Myocyte (in vitro differentiated cells): Measurements from ENCODE around the gene SV2C. TPM values are rescaled to one million over a fixed set of nuclear protein-coding genes. Genes with fewer than 3 reads are reported as not detected.

Experiments
- DNase-seq: peaks from one replicate; pipeline ENCODE4 v3.0.0-alpha.2; 2012; ENCODE audit warnings: low read depth
- total RNA-seq: library from RNA; depleted of rRNA; stranded (reverse); fragments of >200 nt; gene quantifications from 2 replicates; pipeline ENCODE4 v1.2.3, GENCODE V29; 2014

The SV2C gene
- total RNA-seq, 1 donor from 2014 or later, result not detected

- DNase-seq, result no peak
Observed at GRCh38 chr5:76099286-76099702, 16.1 kb downstream of the SV2C start.

- no peak for DNase-seq
Observed at GRCh38 chr5:76099756-76100155, 16.6 kb downstream of the SV2C start.

- DNase-seq, result peak; percentile 24
Observed at GRCh38 chr5:76104027-76104426, 20.8 kb downstream of the SV2C start.

- DNase-seq, result no peak
Observed at GRCh38 chr5:76106149-76106548, 23.0 kb downstream of the SV2C start.

- DNase-seq, result no peak
Observed at GRCh38 chr5:76111477-76112174, 28.4 kb downstream of the SV2C start.

- no peak for DNase-seq
Observed at GRCh38 chr5:76113103-76113502, 29.9 kb downstream of the SV2C start.

GRCh38 chr5:76114179-76114851 is 31.1 kb downstream of the SV2C start:
- no peak for DNase-seq

GRCh38 chr5:76125346-76125745 is 42.2 kb downstream of the SV2C start:
- DNase-seq, result no peak

GRCh38 chr5:76125888-76126287 is 42.7 kb downstream of the SV2C start:
- DNase-seq, result no peak

- DNase-seq, result no peak
Observed at GRCh38 chr5:76134003-76134402, 50.8 kb downstream of the SV2C start.

- no peak for DNase-seq
Observed at GRCh38 chr5:76134646-76135045, 51.5 kb downstream of the SV2C start.

GRCh38 chr5:76137887-76138542 is 54.8 kb downstream of the SV2C start:
- no peak for DNase-seq

GRCh38 chr5:76143884-76144283 is 60.7 kb downstream of the SV2C start:
- DNase-seq, result no peak

- no peak for DNase-seq
Observed at GRCh38 chr5:76144513-76145274, 61.5 kb downstream of the SV2C start.

- no peak for DNase-seq
Observed at GRCh38 chr5:76145945-76146344, 62.8 kb downstream of the SV2C start.

- no peak for DNase-seq
Observed at GRCh38 chr5:76149636-76150035, 66.5 kb downstream of the SV2C start.

- DNase-seq, result no peak
Observed at GRCh38 chr5:76152161-76152560, 69.0 kb downstream of the SV2C start.

- no peak for DNase-seq
Observed at GRCh38 chr5:76152700-76153099, 69.5 kb downstream of the SV2C start.

GRCh38 chr5:76153271-76153670 is 70.1 kb downstream of the SV2C start:
- DNase-seq, result no peak

- no peak for DNase-seq
Observed at GRCh38 chr5:76154009-76154690, 71.0 kb downstream of the SV2C start.

- DNase-seq, result no peak
Observed at GRCh38 chr5:76155536-76155935, 72.4 kb downstream of the SV2C start.
